Lower leg skin (tissue), 4 donors: ENCODE measurements around the gene BABAM2. TPM values are rescaled to one million over a fixed set of nuclear protein-coding genes. Genes with fewer than 3 reads are reported as not detected.

Experiments
- DNase-seq, 2 donors: peaks; one replicate each; pipeline ENCODE4 v3.0.0-alpha.2; 2019; ENCODE audit warnings: low spot score in 2 of 2
- H3K4me3 ChIP-seq: fragments of 200-600 bp; sonication (generic); 2 replicates; pipeline ENCODE4 v1.5.1; 2017; ENCODE audit warnings: mild to moderate bottlenecking, low read depth; ENCODE audit not compliant: poor library complexity, severe bottlenecking
- CTCF ChIP-seq, 3 donors: fragments of 450-650 bp; IDR thresholded peaks; one replicate each; pipeline ENCODE4 v1.5.1; 2016; ENCODE audit warnings: antibody characterized with exemption in 3 of 3, mild to moderate bottlenecking in 3 of 3, moderate library complexity in 2 of 3
- POLR2A ChIP-seq, 2 donors: fragments of 450-650 bp; IDR thresholded peaks; one replicate each; pipeline ENCODE4 v1.6.1; 2016 to 2017; ENCODE audit warnings: antibody characterized with exemption in 2 of 2, mild to moderate bottlenecking in 1 of 2, moderate library complexity in 1 of 2
- WGBS, 2 donors: methylation state at CpG; one replicate each; pipeline ENCODE4 v1.1.5; 2018; 5-methylcytosine and 5-hydroxymethylcytosine counted together
- intact Hi-C: fragments of 100-400 bp; cut with DNase I; formaldehyde crosslinking; loops from one replicate; pipeline ENCODE4 v1.15.0; 2023; ENCODE audit warnings: low total_unique reads
- total RNA-seq, 4 donors: library from RNA; depleted of rRNA; stranded (reverse); fragments of >200 nt; gene quantifications; one replicate each; pipeline ENCODE4 v1.1.0, GENCODE V29; 2016

BABAM2 gene
- total RNA-seq, 4 donors from 2014 or later = 18.4 to 28.5 (median 23.9) TPM

GRCh38 chr2:27929916-27930486, 39.5 kb downstream of the BABAM2 start:
- TF ChIP-seq CTCF (IDR thresholded peaks at IDR 0.05) (no peak), POLR2A (IDR thresholded peaks at IDR 0.05) (no peak)
- no peak overlapping the region for H3K4me3 ChIP-seq
- intact Hi-C loops = no loop called here
- DNase-seq = no peak
- 68 to 69% methylated on average over 11 of the region's 11 CpGs for WGBS, 2 donors

GRCh38 chr2:27931361-27931950, 40.9 kb downstream of the BABAM2 start:
- intact Hi-C loops = no loop called here
- TF ChIP-seq POLR2A (IDR thresholded peaks at IDR 0.05) = no peak
- TF ChIP-seq CTCF (IDR thresholded peaks at IDR 0.05) = no peak
- DNase-seq = no peak
- no peak overlapping the region for H3K4me3 ChIP-seq
- WGBS, 2 donors = 92 to 93% methylated on average over 4 of the region's 4 CpGs

- TF ChIP-seq CTCF (IDR thresholded peaks at IDR 0.05) (no peak), POLR2A (IDR thresholded peaks at IDR 0.05) (no peak)
- intact Hi-C loops = no loop called here
- WGBS, 2 donors = 85 to 92% methylated on average over 2 of the region's 2 CpGs
- DNase-seq = no peak
- no peak overlapping the region for H3K4me3 ChIP-seq
These were observed 41.9 kb downstream of the BABAM2 start for GRCh38 chr2:27932396-27932795.

GRCh38 chr2:27935026-27935425, 44.5 kb downstream of the BABAM2 start:
- intact Hi-C loops = no loop called here
- WGBS, 2 donors = 93 to 95% methylated on average over 3 of the region's 3 CpGs
- DNase-seq = no peak
- TF ChIP-seq POLR2A (IDR thresholded peaks at IDR 0.05) = no peak
- TF ChIP-seq CTCF (IDR thresholded peaks at IDR 0.05) = no peak
- H3K4me3 ChIP-seq = no peak overlapping the region

GRCh38 chr2:27940090-27940671, 49.7 kb downstream of the BABAM2 start:
- TF ChIP-seq POLR2A (IDR thresholded peaks at IDR 0.05) (no peak), CTCF (IDR thresholded peaks at IDR 0.05) (no peak)
- no peak for DNase-seq
- WGBS, 2 donors = 55 to 56% methylated on average over 2 of the region's 2 CpGs
- no peak overlapping the region for H3K4me3 ChIP-seq
- intact Hi-C loops = no loop called here
